Ishikawa (cell line): ENCODE measurements around the gene CA7.

Experiments
- CEBPB ChIP-seq: IDR thresholded peaks from 2 replicates; pipeline ENCODE4 v1.6.1; 2012
- CREB1 ChIP-seq: IDR thresholded peaks from 2 replicates; pipeline ENCODE4 v1.6.1; 2012; ENCODE audit warnings: low read depth
- EGR1 ChIP-seq: IDR thresholded peaks from 2 replicates; pipeline ENCODE4 v1.6.1; 2012
- EP300 ChIP-seq: IDR thresholded peaks from 2 replicates; pipeline ENCODE4 v1.6.1; 2012; ENCODE audit warnings: borderline replicate concordance
- FOXM1 ChIP-seq: IDR thresholded peaks from 2 replicates; pipeline ENCODE4 v1.6.1; 2012; ENCODE audit warnings: low read depth, borderline replicate concordance
- NFIC ChIP-seq: IDR thresholded peaks from 2 replicates; pipeline ENCODE4 v1.6.1; 2012
- RAD21 ChIP-seq: IDR thresholded peaks from 2 replicates; pipeline ENCODE4 v1.6.1; 2012; ENCODE audit warnings: low read depth
- TAF1 ChIP-seq: IDR thresholded peaks from 2 replicates; pipeline ENCODE4 v1.6.1; 2012; ENCODE audit warnings: low read depth, mild to moderate bottlenecking
- TCF12 ChIP-seq: IDR thresholded peaks from 2 replicates; pipeline ENCODE4 v1.6.1; 2012; ENCODE audit warnings: low read depth
- TEAD4 ChIP-seq: IDR thresholded peaks from 2 replicates; pipeline ENCODE4 v1.6.1; 2012
- YY1 ChIP-seq: IDR thresholded peaks from 2 replicates; pipeline ENCODE4 v1.6.1; 2012; ENCODE audit warnings: low read depth
- ZBTB7A ChIP-seq: IDR thresholded peaks from 2 replicates; pipeline ENCODE4 v1.6.1; 2012; ENCODE audit warnings: low read depth
- TF ChIP-seq, protein P1 (sequence below): IDR thresholded peaks from 2 replicates; pipeline ENCODE4 v1.6.1; 2012; ENCODE audit warnings: low read depth, mild to moderate bottlenecking
- TF ChIP-seq, protein P2 (sequence below): IDR thresholded peaks from 2 replicates; pipeline ENCODE4 v1.6.1; 2012
- TF ChIP-seq, protein P3 (sequence below): IDR thresholded peaks from 2 replicates; pipeline ENCODE4 v1.6.1; 2012

CA7 gene

DNA sequence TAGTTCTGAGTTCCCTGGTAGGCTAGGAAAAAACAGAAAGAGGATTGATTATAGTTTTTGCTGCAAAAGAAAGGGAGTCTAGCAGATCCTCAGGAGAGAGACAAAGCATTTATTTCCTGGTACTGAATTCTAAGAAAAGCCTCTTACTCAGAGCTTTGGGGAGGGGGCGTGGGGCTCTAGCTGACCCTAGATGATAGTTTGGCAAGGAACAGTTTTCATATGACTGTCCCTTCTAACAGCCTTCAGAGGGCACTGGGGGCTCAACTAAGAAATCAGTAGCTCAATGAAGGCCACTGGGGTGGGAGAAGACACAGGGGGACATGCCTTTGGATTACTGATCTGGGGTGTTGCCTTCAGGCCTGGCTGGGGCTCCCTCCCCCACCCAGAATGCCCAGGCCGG lies 4.0 kb downstream of the CA7 start:
- no peak for TF ChIP-seq ZBTB7A
- no peak for TF ChIP-seq NFIC
- TF ChIP-seq FOXM1: no peak
- no peak for TF ChIP-seq TCF12
- TF ChIP-seq, protein P1, sequence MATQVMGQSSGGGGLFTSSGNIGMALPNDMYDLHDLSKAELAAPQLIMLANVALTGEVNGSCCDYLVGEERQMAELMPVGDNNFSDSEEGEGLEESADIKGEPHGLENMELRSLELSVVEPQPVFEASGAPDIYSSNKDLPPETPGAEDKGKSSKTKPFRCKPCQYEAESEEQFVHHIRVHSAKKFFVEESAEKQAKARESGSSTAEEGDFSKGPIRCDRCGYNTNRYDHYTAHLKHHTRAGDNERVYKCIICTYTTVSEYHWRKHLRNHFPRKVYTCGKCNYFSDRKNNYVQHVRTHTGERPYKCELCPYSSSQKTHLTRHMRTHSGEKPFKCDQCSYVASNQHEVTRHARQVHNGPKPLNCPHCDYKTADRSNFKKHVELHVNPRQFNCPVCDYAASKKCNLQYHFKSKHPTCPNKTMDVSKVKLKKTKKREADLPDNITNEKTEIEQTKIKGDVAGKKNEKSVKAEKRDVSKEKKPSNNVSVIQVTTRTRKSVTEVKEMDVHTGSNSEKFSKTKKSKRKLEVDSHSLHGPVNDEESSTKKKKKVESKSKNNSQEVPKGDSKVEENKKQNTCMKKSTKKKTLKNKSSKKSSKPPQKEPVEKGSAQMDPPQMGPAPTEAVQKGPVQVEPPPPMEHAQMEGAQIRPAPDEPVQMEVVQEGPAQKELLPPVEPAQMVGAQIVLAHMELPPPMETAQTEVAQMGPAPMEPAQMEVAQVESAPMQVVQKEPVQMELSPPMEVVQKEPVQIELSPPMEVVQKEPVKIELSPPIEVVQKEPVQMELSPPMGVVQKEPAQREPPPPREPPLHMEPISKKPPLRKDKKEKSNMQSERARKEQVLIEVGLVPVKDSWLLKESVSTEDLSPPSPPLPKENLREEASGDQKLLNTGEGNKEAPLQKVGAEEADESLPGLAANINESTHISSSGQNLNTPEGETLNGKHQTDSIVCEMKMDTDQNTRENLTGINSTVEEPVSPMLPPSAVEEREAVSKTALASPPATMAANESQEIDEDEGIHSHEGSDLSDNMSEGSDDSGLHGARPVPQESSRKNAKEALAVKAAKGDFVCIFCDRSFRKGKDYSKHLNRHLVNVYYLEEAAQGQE: no peak
- no peak for TF ChIP-seq YY1
- TF ChIP-seq CREB1: no peak
- TF ChIP-seq CEBPB: no peak
- TF ChIP-seq, protein P2, sequence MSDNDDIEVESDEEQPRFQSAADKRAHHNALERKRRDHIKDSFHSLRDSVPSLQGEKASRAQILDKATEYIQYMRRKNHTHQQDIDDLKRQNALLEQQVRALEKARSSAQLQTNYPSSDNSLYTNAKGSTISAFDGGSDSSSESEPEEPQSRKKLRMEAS: no peak
- TF ChIP-seq EGR1: no peak
- no peak for TF ChIP-seq TEAD4
- no peak for TF ChIP-seq EP300
- TF ChIP-seq TAF1: no peak
- TF ChIP-seq RAD21: no peak
- TF ChIP-seq, protein P3, sequence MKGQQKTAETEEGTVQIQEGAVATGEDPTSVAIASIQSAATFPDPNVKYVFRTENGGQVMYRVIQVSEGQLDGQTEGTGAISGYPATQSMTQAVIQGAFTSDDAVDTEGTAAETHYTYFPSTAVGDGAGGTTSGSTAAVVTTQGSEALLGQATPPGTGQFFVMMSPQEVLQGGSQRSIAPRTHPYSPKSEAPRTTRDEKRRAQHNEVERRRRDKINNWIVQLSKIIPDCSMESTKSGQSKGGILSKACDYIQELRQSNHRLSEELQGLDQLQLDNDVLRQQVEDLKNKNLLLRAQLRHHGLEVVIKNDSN: no peak

DNA sequence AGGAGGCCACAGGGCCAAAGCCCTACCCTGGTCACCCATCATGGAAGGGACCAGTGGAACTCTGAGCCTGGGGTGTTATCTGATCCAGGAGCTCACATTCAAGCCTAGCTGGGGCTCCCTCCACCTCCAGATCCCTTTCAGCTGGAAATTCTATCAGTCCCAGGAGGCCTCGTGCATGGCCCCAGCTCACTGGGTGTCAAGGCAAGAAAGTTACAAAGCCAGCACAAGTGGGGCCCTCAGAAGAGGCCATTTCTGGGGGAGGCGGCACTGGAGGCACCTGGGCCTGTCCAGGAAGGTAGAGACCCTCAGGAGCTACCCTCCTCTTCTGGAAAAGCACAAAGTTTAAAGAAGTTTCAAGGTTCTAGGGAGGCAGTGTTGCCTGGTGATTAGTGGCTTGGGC lies 4.8 kb downstream of the CA7 start:
- no peak for TF ChIP-seq EGR1
- TF ChIP-seq, protein P3: no peak
- TF ChIP-seq NFIC: no peak
- no peak for TF ChIP-seq ZBTB7A
- no peak for TF ChIP-seq TCF12
- TF ChIP-seq, protein P2: no peak
- TF ChIP-seq TAF1: no peak
- no peak for TF ChIP-seq TEAD4
- TF ChIP-seq CREB1: no peak
- TF ChIP-seq, protein P1: no peak
- no peak for TF ChIP-seq CEBPB
- no peak for TF ChIP-seq RAD21
- no peak for TF ChIP-seq YY1
- no peak for TF ChIP-seq EP300
- no peak for TF ChIP-seq FOXM1

DNA sequence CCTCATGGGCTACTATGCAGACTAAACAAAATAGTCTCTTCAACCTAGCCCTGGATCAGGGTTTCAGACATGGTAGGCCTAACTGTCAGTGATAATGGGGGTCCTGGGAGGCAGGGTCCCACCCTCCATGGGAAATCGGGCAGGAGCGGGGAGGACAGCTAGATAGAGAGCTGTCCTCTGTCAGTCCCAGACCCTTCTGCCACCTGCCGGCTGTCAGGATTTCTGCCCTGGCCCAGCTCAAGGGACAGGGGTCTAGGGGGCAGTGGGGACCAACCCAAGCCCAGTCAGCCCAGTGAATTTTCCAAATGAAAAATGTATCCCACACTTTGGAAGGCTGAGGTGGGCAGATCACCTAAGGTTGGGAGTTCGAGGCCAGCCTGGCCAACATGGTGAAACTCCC lies 5.3 kb downstream of the CA7 start:
- TF ChIP-seq CREB1 (no peak), EP300 (no peak), NFIC (no peak), FOXM1 (no peak), ZBTB7A (no peak), TEAD4 (no peak), TAF1 (no peak), RAD21 (no peak), YY1 (no peak), TCF12 (no peak), CEBPB (no peak), EGR1 (no peak)
- TF ChIP-seq, protein P1: no peak
- TF ChIP-seq, protein P2: no peak
- TF ChIP-seq, protein P3: no peak
